H1 (cell line): ENCODE data around the gene RDH16. TPM values are rescaled to one million over a fixed set of nuclear protein-coding genes. Genes with fewer than 3 reads are reported as not detected.

Experiments
- CTCF ChIA-PET: fragments of 300-600 bp; sonication (Branson Sonifier 250); formaldehyde crosslinking; loops from one replicate; lab custom pipeline; 2021; ENCODE audit not compliant: partially characterized antibody; lab: Charles Lee
- POLR2A ChIA-PET: fragments of 300-600 bp; sonication (Branson Sonifier 250); formaldehyde crosslinking; loops from one replicate; lab custom pipeline; 2021; ENCODE audit warnings: inconsistent platforms; ENCODE audit not compliant: partially characterized antibody; lab: Charles Lee
- DNase-seq, 2 experiments: peaks; one replicate each; pipeline versions ENCODE4 v3.0.0 to v3.0.0-alpha.2; 2010 to 2022; ENCODE audit warnings: low spot score in 2 of 2, low read depth in 1 of 2, mixed read lengths in 1 of 2
- FAIRE-seq: peaks from 2 replicates; lab custom pipeline; 2011; peaks lifted over from hg19 to GRCh38; lab: Jason Lieb, UNC
- H2AFZ ChIP-seq: 2 replicates; pipeline ENCODE4 v1.8.1; 2012; ENCODE audit warnings: low read length, inconsistent platforms
- H2AK5ac ChIP-seq: 2 replicates; pipeline ENCODE4 v1.6.1; 2013; ENCODE audit warnings: low read depth, low read length
- H2BK120ac ChIP-seq: replicated peaks from 2 replicates; pipeline ENCODE3; 2013; ENCODE audit warnings: low read depth, low read length, inconsistent platforms
- H2BK12ac ChIP-seq: 2 replicates; pipeline ENCODE4 v1.6.1; 2013; ENCODE audit warnings: low read depth, low read length
- H2BK15ac ChIP-seq: 2 replicates; pipeline ENCODE4 v1.6.1; 2013; ENCODE audit warnings: low read length
- H2BK20ac ChIP-seq: 2 replicates; pipeline ENCODE4 v1.6.1; 2013; ENCODE audit warnings: low read length
- H2BK5ac ChIP-seq: 2 replicates; pipeline ENCODE4 v1.6.1; 2013; ENCODE audit warnings: low read depth, low read length
- H3K14ac ChIP-seq: 2 replicates; pipeline ENCODE4 v1.6.1; 2013; ENCODE audit warnings: inconsistent platforms; ENCODE audit not compliant: insufficient read length
- H3K18ac ChIP-seq: 2 replicates; pipeline ENCODE4 v1.6.1; 2013; ENCODE audit warnings: low read length; ENCODE audit errors: extremely low read depth
- H3K23ac ChIP-seq: 2 replicates; pipeline ENCODE4 v1.6.1; 2013; ENCODE audit warnings: inconsistent platforms; ENCODE audit not compliant: insufficient read length
- H3K23me2 ChIP-seq: 2 replicates; pipeline ENCODE4 v1.6.1; 2013; ENCODE audit warnings: low read depth, low read length
- H3K27ac ChIP-seq: 2 replicates; pipeline ENCODE4 v1.6.1; 2011; ENCODE audit warnings: low read depth, low read length, inconsistent platforms
- H3K27me3 ChIP-seq, 4 experiments: replicated peaks in 1 of 4; 1 replicate in 1 of 4; 2 replicates in 3 of 4; pipeline versions ENCODE4 v1.6.1 to v1.8.1; 2011 to 2013; ENCODE audit warnings: low read length in 3 of 4, mild to moderate bottlenecking in 3 of 4, inconsistent platforms in 2 of 4, mixed read lengths in 2 of 4, moderate library complexity in 1 of 4; ENCODE audit not compliant: control insufficient read depth in 3 of 4, insufficient read depth in 3 of 4; ENCODE audit errors: extremely low read depth in 1 of 4
- H3K36me3 ChIP-seq, 4 experiments: 2 replicates each; pipeline versions ENCODE4 v1.6.1 to v1.8.1; 2011 to 2013; ENCODE audit warnings: mild to moderate bottlenecking in 4 of 4, low read length in 3 of 4, moderate library complexity in 2 of 4, control low read depth in 1 of 4, inconsistent platforms in 1 of 4; ENCODE audit not compliant: insufficient read depth in 4 of 4, control insufficient read depth in 2 of 4
- H3K4ac ChIP-seq: replicated peaks from 2 replicates; pipeline ENCODE3; 2013; ENCODE audit warnings: low read length, low read depth, mixed read lengths, inconsistent platforms; ENCODE audit not compliant: insufficient read length
- H3K4me1 ChIP-seq, 4 experiments: replicated peaks in 1 of 4; 1 replicate in 1 of 4; 2 replicates in 3 of 4; pipeline versions ENCODE4 v1.6.1 to v1.8.1; 2011 to 2013; ENCODE audit warnings: low read length in 3 of 4, inconsistent platforms in 2 of 4, mixed read lengths in 1 of 4; ENCODE audit not compliant: insufficient read depth in 4 of 4, control insufficient read depth in 3 of 4
- H3K4me2 ChIP-seq, 2 experiments: 2 replicates each; pipeline versions ENCODE4 v1.6.1 to v1.8.1; 2011 to 2013; ENCODE audit warnings: low read depth in 2 of 2, low read length in 2 of 2, control low read depth in 1 of 2, inconsistent platforms in 1 of 2, mild to moderate bottlenecking in 1 of 2; ENCODE audit not compliant: insufficient read depth in 1 of 2
- H3K4me3 ChIP-seq, 4 experiments: fragments of 200-600, 300-600 bp in 1 of 4; sonication (generic), shearing (Covaris generic), sonication (Bioruptor Twin) in 1 of 4; 2 replicates each; pipeline versions ENCODE4 v1.5.1 to v1.8.1; 2011 to 2016; ENCODE audit warnings: low read length in 4 of 4, low read depth in 3 of 4, control low read depth in 2 of 4, inconsistent platforms in 2 of 4, mild to moderate bottlenecking in 2 of 4, mixed read lengths in 1 of 4, moderate library complexity in 1 of 4; ENCODE audit not compliant: insufficient read depth in 2 of 4; ENCODE audit errors: extremely low read depth in 1 of 4
- H3K56ac ChIP-seq: replicated peaks from 2 replicates; pipeline ENCODE3; 2013; ENCODE audit warnings: low read depth, mild to moderate bottlenecking, mixed read lengths, low read length, inconsistent platforms; ENCODE audit not compliant: insufficient read length
- H3K79me1 ChIP-seq: 2 replicates; pipeline ENCODE4 v1.6.1; 2013; ENCODE audit warnings: low read depth, low read length, control low read depth
- H3K79me2 ChIP-seq, 2 experiments: 2 replicates each; pipeline versions ENCODE4 v1.6.1 to v1.8.1; 2012 to 2013; ENCODE audit warnings: low read length in 2 of 2, mild to moderate bottlenecking in 2 of 2, inconsistent platforms in 1 of 2; ENCODE audit not compliant: insufficient read depth in 2 of 2, control insufficient read depth in 1 of 2
- H3K9ac ChIP-seq, 4 experiments: replicated peaks in 1 of 4; 1 replicate in 1 of 4; 2 replicates in 3 of 4; pipeline versions ENCODE4 v1.6.1 to v1.8.1; 2011 to 2013; ENCODE audit warnings: low read depth in 3 of 4, low read length in 3 of 4, control low read depth in 2 of 4, mild to moderate bottlenecking in 2 of 4, moderate library complexity in 2 of 4, inconsistent platforms in 1 of 4; ENCODE audit errors: extremely low read depth in 1 of 4
- H3K9me3 ChIP-seq, 2 experiments: 2 replicates each; pipeline versions ENCODE4 v1.6.1 to v1.8.1; 2012 to 2013; ENCODE audit warnings: mild to moderate bottlenecking in 2 of 2, moderate library complexity in 2 of 2, control low read depth in 1 of 2, inconsistent platforms in 1 of 2, low read depth in 1 of 2, low read length in 1 of 2, mixed read lengths in 1 of 2; ENCODE audit not compliant: insufficient read depth in 2 of 2
- H4K20me1 ChIP-seq, 2 experiments: replicated peaks in 1 of 2; 2 replicates each; pipeline versions ENCODE3 to v1.8.1; 2011 to 2013; ENCODE audit warnings: inconsistent platforms in 2 of 2, low read length in 2 of 2, mild to moderate bottlenecking in 1 of 2; ENCODE audit not compliant: insufficient read depth in 2 of 2, control insufficient read depth in 1 of 2
- H4K5ac ChIP-seq: 2 replicates; pipeline ENCODE4 v1.6.1; 2013; ENCODE audit warnings: low read length, low read depth, mixed read lengths, inconsistent platforms; ENCODE audit not compliant: insufficient read length
- H4K8ac ChIP-seq: 2 replicates; pipeline ENCODE4 v1.8.0; 2013; ENCODE audit warnings: mild to moderate bottlenecking, moderate library complexity, low read length, inconsistent platforms; ENCODE audit not compliant: insufficient read depth; ENCODE audit errors: extremely low read depth
- H4K91ac ChIP-seq: replicated peaks from 2 replicates; pipeline ENCODE3; 2013; ENCODE audit warnings: low read length, mixed read lengths, inconsistent platforms; ENCODE audit not compliant: insufficient read length
- ASH2L ChIP-seq: fragments of 200-600, 300-600 bp; sonication (generic); IDR thresholded peaks from one replicate; pipeline ENCODE4 v1.7.1; 2017; ENCODE audit warnings: low read length
- ATF3 ChIP-seq: IDR thresholded peaks from 2 replicates; pipeline ENCODE4 v1.6.1; 2011; ENCODE audit warnings: low read depth, mild to moderate bottlenecking, low read length; ENCODE audit not compliant: insufficient read depth
- BRCA1 ChIP-seq: IDR thresholded peaks from 2 replicates; pipeline ENCODE4 v1.6.1; 2012; ENCODE audit warnings: low read depth, low read length, improper control_type of control experiment
- CBX5 ChIP-seq: fragments of 300-800, 300-1000 bp; sonication (generic); IDR thresholded peaks from 2 replicates; pipeline ENCODE4 v1.7.1; 2016; ENCODE audit warnings: antibody characterized with exemption, low read length, low read depth
- EGR1 ChIP-seq: IDR thresholded peaks from 2 replicates; pipeline ENCODE4 v1.6.1; 2011; ENCODE audit warnings: low read depth, low read length, borderline replicate concordance
- MAFK ChIP-seq: IDR thresholded peaks from 2 replicates; pipeline ENCODE4 v1.6.1; 2012; ENCODE audit warnings: low read depth, mild to moderate bottlenecking, improper control_type of control experiment, low read length
- POU5F1 ChIP-seq: IDR thresholded peaks from 2 replicates; pipeline ENCODE4 v1.6.1; 2011; ENCODE audit warnings: low read depth, mild to moderate bottlenecking, low read length, moderate library complexity
- TAF7 ChIP-seq: optimal IDR thresholded peaks from 2 replicates; pipeline ENCODE3; 2011; ENCODE audit warnings: low read depth, mild to moderate bottlenecking, inconsistent platforms, low read length, moderate library complexity, borderline replicate concordance
- YY1 ChIP-seq: IDR thresholded peaks from 2 replicates; pipeline ENCODE4 v1.6.1; 2011; ENCODE audit warnings: low read depth, mild to moderate bottlenecking, low read length
- ZNF274 ChIP-seq: IDR thresholded peaks from 2 replicates; pipeline ENCODE4 v1.7.0; 2012; ENCODE audit warnings: low read length, borderline replicate concordance; ENCODE audit errors: extremely low read depth
- WGBS, 2 experiments: shearing (Covaris generic) in 1 of 2; methylation state at CpG; one replicate each; pipeline versions ENCODE4 v1.1.6 to v1.1.7; 2013 to 2015; ENCODE audit warnings: low lambda C conversion rate in 2 of 2, mixed read lengths in 2 of 2, inconsistent platforms in 1 of 2, low coverage in 1 of 2, missing lambda C conversion rate in 1 of 2; ENCODE audit not compliant: insufficient replicate concordance in 2 of 2, insufficient coverage in 1 of 2, insufficient read length in 1 of 2; ENCODE audit errors: extremely low coverage in 1 of 2, missing lambda C conversion rate in 1 of 2; 5-methylcytosine and 5-hydroxymethylcytosine counted together
- polyA plus RNA-seq, 7 experiments: library from polyadenylated mRNA; depleted of rRNA in 3 of 7; stranded (reverse) in 5 of 7; unstranded in 2 of 7; fragments of >200 nt in 5 of 7; fragments of 200-250 nt in 2 of 7; gene quantifications; 1 replicate in 5 of 7; 2 replicates in 1 of 7; 4 replicates in 1 of 7; pipeline versions ENCODE4 v1.2.1 to v1.2.3, GENCODE V29; 2011 to 2013; ENCODE audit warnings: missing spikeins in 2 of 7, mixed read lengths in 2 of 7
- total RNA-seq: library from RNA; stranded (reverse); fragmentation: NEBNext Ultra II Directional; extraction: Animal tissue kit (Norgen Biotek cat#: 25700); gene quantifications from 2 replicates; pipeline ENCODE4 v1.2.1, GENCODE V29; 2021

The RDH16 gene
- total and polyA plus RNA-seq, 2 of the 8 experiments (the other 6 are each of a cell fraction or from before 2014, with no cell fraction given) = 0.30 to 0.79 TPM

- Histone ChIP-seq H3K27me3 (no peaks in the 10 kb centered on the region), H3K56ac (no peak overlapping the region), H4K5ac (no peak overlapping the region), H4K91ac (no peak overlapping the region), H2BK15ac (no peak overlapping the region), H2BK12ac (no peak overlapping the region), H3K4me3 (no peak overlapping the region), H3K36me3 (no peaks in the 10 kb centered on the region), H3K14ac (no peak overlapping the region), H3K9ac (no peak overlapping the region), H2AK5ac (no peak overlapping the region), H2BK120ac (no peak overlapping the region), H3K79me2 (no peaks in the 10 kb centered on the region), H2AFZ (no peak overlapping the region), H3K79me1 (no peaks in the 10 kb centered on the region), H2BK20ac (no peak overlapping the region), H4K20me1 (no peaks in the 10 kb centered on the region), H3K4ac (no peak overlapping the region), H3K4me2 (no peak overlapping the region), H3K27ac (no peak overlapping the region), H3K4me1 (peaks cover 0 to 9% (median 3%) of the 10 kb centered on the region in 4 experiments; a peak in 6 of 7 replicates), H3K9me3 (no peaks in the 10 kb centered on the region), H3K18ac (no peak overlapping the region), H2BK5ac (no peak overlapping the region), H4K8ac (no peak overlapping the region), H3K23me2 (no peaks in the 10 kb centered on the region), H3K23ac (no peak overlapping the region)
- TF ChIP-seq CBX5 (no peak), MAFK (no peak), BRCA1 (no peak), EGR1 (no peak), TAF7 (no peak), ATF3 (no peak), POU5F1 (no peak), YY1 (no peak), ASH2L (no peak), ZNF274 (no peak)
- POLR2A ChIA-PET = no interaction called here
- DNase-seq (peak in 1 of 2 experiments; percentile 38), FAIRE-seq (no peak)
- 87% methylated on average over 4 of the region's 4 CpGs; no CpG with 5 or more reads in 1 of the 2 experiments for whole genome bisulfite sequencing, 2 experiments
- CTCF ChIA-PET = interaction anchor here (1.1 to 3.1 kb wide), 3 partner anchors 58 to 175 kb away, joined by 3 to 18 read pairs (median 4); no protein-coding TSS in a partner anchor
Observed at GRCh38 chr12:56929780-56930179, 27.6 kb downstream of the RDH16 start.
